ENCODE data around the gene SYT12. TPM values are rescaled to one million over a fixed set of nuclear protein-coding genes. Genes with fewer than 3 reads are reported as not detected.

The SYT12 gene
- total RNA-seq, 2 donors from 2014 or later, result 0.91 to 1.1 TPM

DNA sequence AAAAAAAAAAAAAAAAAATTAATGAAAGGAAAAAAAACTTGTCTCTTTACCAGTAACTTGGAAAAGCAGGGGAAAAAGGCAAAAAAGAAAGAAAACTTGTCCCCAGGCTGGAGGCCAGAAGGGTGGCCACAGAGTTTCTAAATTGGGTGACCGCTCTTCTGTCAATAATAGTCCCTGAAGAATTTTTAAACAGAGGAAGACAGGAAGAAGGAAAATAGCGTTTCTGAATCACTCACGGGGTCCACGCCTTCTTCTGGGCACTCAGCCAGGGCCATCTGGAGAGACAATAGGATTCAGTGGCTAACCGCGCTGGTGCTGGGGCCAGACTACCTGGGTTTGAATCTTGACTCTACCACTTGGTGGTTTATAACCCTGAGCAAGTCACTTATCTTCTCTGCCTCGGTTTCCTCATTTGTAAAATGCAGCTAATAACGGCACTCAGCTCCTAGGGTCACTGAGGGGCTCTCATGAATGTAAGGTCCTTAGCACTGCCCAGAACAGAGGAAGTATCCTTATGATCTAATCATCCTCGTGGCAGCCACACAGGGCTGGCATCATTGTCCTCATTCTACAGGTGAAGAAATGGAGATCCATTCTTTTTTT lies 40.9 kb upstream of the SYT12 start:
- Histone ChIP-seq H3K36me3 (ENCODE audit: control insufficient read depth, insufficient read depth, low read length) (no peaks in the 10 kb centered on the region), H3K4me3 (ENCODE audit: low read length) (no peak overlapping the region), H3K27ac (ENCODE audit: low read depth, low read length) (no peak overlapping the region), H3K9me3 (ENCODE audit: control insufficient read depth, low read length) (peaks cover 13% of the 10 kb centered on the region), H3K4me1 (ENCODE audit: control insufficient read depth, insufficient read depth, low read length) (peaks cover 1% of the 10 kb centered on the region), H3K27me3 (ENCODE audit: control insufficient read depth, insufficient read depth, low read length, poor library complexity, severe bottlenecking) (no peaks in the 10 kb centered on the region), H3K9ac (ENCODE audit: extremely low read depth, low read length, poor library complexity, severe bottlenecking) (no peak overlapping the region)
- Mint-ChIP-seq H3K4me1 (peaks cover 6% of the 10 kb centered on the region), H3K9me3 (peaks cover 23% of the 10 kb centered on the region), H3K27ac (no peak overlapping the region), H3K4me3 (no peak overlapping the region), H3K36me3 (ENCODE audit: low read depth) (no peaks in the 10 kb centered on the region), H3K27me3 (ENCODE audit: insufficient read depth) (peaks cover 6% of the 10 kb centered on the region)
- 91 to 94% methylated on average over 9 of the region's 9 CpGs for WGBS, 2 experiments (ENCODE audit: insufficient coverage in 1 of 2, insufficient read length in 1 of 2)
- TF ChIP-seq, protein P1, sequence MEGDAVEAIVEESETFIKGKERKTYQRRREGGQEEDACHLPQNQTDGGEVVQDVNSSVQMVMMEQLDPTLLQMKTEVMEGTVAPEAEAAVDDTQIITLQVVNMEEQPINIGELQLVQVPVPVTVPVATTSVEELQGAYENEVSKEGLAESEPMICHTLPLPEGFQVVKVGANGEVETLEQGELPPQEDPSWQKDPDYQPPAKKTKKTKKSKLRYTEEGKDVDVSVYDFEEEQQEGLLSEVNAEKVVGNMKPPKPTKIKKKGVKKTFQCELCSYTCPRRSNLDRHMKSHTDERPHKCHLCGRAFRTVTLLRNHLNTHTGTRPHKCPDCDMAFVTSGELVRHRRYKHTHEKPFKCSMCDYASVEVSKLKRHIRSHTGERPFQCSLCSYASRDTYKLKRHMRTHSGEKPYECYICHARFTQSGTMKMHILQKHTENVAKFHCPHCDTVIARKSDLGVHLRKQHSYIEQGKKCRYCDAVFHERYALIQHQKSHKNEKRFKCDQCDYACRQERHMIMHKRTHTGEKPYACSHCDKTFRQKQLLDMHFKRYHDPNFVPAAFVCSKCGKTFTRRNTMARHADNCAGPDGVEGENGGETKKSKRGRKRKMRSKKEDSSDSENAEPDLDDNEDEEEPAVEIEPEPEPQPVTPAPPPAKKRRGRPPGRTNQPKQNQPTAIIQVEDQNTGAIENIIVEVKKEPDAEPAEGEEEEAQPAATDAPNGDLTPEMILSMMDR (conservative IDR thresholded peaks at IDR 0.05), result no peak
- no peak for DNase-seq

DNA sequence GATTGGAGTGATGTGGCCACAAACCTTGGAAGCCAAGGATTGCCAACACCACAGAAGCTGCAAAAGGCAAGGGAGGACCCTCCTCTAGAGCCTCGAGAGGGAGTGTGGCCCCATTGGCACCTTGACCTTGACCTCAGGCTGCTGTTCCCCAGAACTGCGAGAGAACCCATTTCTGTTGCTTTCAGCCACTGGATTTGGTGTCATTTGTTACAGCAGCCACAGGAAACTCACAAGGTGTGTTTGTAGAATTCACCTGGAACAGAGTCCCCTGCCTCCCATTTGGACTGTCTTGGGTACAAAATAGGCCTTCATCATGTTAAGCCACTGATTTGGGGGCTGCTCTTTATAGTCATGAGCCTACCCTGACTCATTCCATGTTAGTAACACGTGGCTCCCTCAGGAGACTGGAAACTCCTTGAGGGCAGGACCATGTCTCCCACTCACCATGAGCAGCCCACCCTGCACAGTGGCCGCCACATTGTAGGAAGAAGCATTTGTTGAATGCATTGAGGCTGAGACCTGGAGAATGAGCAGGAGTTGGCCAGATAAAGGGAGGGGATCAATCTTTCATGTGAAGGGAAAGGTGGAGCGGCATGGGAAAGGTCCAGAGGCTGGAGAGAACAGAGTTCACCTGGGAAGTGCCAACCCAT lies 39.5 kb upstream of the SYT12 start:
- Mint-ChIP-seq H3K36me3 (ENCODE audit: low read depth) (no peaks in the 10 kb centered on the region), H3K4me3 (no peak overlapping the region), H3K27me3 (ENCODE audit: insufficient read depth) (peaks cover 3% of the 10 kb centered on the region), H3K27ac (no peak overlapping the region), H3K9me3 (peaks cover 16% of the 10 kb centered on the region), H3K4me1 (peaks cover 18% of the 10 kb centered on the region)
- H3K4me3 ChIP-seq (ENCODE audit: low read length), result no peak overlapping the region
- 89 to 93% methylated on average over 4 to 5 of the region's 5 CpGs for WGBS, 2 experiments (ENCODE audit: insufficient coverage in 1 of 2, insufficient read length in 1 of 2)
- H3K36me3 ChIP-seq (ENCODE audit: control insufficient read depth, insufficient read depth, low read length), result no peaks in the 10 kb centered on the region
- H3K9me3 ChIP-seq (ENCODE audit: control insufficient read depth, low read length), result peaks cover 13% of the 10 kb centered on the region
- no peak overlapping the region for H3K27ac ChIP-seq (ENCODE audit: low read depth, low read length)
- TF ChIP-seq, protein P1 (conservative IDR thresholded peaks at IDR 0.05), result no peak
- no peak overlapping the region for H3K9ac ChIP-seq (ENCODE audit: extremely low read depth, low read length, poor library complexity, severe bottlenecking)
- DNase-seq, result no peak
- H3K27me3 ChIP-seq (ENCODE audit: control insufficient read depth, insufficient read depth, low read length, poor library complexity, severe bottlenecking), result no peaks in the 10 kb centered on the region
- peaks cover 8% of the 10 kb centered on the region for H3K4me1 ChIP-seq (ENCODE audit: control insufficient read depth, insufficient read depth, low read length)

DNA sequence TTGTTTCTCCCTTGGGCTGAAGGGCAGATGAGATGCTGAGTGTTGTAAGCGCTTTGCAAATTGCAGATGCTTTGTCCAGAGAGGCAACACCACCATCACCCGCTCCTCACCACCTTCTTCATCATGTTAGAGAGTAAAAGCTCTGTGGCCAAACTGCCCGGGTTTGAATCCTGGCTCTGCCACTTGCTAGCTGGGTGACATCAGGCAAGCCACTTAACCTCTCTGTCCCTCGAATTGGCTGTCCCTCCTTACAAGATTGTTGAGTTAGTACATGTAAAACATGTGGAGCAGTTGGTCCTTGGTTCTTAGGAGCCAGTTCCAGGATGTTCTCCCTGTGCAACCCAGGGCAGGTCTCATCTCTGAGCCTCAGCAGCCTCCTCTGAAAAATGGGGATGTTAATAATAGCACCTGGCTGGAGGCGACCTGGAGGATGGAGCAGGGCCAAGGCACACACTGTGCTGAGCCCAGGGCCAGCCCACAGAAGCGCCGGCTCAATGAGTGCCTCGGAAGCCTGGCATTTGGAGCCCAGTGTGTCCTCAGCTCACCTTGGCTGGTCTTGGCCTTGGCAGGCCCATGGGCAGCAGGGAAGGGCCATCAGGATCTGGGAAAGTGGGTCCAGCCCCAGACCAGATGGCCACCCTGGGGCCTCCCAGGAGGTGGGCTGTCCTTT lies 37.3 kb upstream of the SYT12 start:
- Histone ChIP-seq H3K4me1 (ENCODE audit: control insufficient read depth, insufficient read depth, low read length) (peaks cover 8% of the 10 kb centered on the region), H3K36me3 (ENCODE audit: control insufficient read depth, insufficient read depth, low read length) (no peaks in the 10 kb centered on the region), H3K27me3 (ENCODE audit: control insufficient read depth, insufficient read depth, low read length, poor library complexity, severe bottlenecking) (no peaks in the 10 kb centered on the region), H3K9ac (ENCODE audit: extremely low read depth, low read length, poor library complexity, severe bottlenecking) (no peak overlapping the region), H3K27ac (ENCODE audit: low read depth, low read length) (no peak overlapping the region), H3K4me3 (ENCODE audit: low read length) (no peak overlapping the region), H3K9me3 (ENCODE audit: control insufficient read depth, low read length) (no peaks in the 10 kb centered on the region)
- Mint-ChIP-seq H3K36me3 (ENCODE audit: low read depth) (no peaks in the 10 kb centered on the region), H3K27me3 (ENCODE audit: insufficient read depth) (peaks cover 2% of the 10 kb centered on the region), H3K9me3 (peaks cover 15% of the 10 kb centered on the region), H3K27ac (no peak overlapping the region), H3K4me3 (no peak overlapping the region), H3K4me1 (peaks cover 18% of the 10 kb centered on the region)
- TF ChIP-seq, protein P1 (conservative IDR thresholded peaks at IDR 0.05), result no peak
- WGBS, 2 experiments (ENCODE audit: insufficient coverage in 1 of 2, insufficient read length in 1 of 2), result 89 to 98% methylated on average over 7 to 8 of the region's 8 CpGs
- DNase-seq, result no peak

Data from endodermal cell (in vitro differentiated cells).